ENCODE measurements around the gene IL18RAP.

DNA sequence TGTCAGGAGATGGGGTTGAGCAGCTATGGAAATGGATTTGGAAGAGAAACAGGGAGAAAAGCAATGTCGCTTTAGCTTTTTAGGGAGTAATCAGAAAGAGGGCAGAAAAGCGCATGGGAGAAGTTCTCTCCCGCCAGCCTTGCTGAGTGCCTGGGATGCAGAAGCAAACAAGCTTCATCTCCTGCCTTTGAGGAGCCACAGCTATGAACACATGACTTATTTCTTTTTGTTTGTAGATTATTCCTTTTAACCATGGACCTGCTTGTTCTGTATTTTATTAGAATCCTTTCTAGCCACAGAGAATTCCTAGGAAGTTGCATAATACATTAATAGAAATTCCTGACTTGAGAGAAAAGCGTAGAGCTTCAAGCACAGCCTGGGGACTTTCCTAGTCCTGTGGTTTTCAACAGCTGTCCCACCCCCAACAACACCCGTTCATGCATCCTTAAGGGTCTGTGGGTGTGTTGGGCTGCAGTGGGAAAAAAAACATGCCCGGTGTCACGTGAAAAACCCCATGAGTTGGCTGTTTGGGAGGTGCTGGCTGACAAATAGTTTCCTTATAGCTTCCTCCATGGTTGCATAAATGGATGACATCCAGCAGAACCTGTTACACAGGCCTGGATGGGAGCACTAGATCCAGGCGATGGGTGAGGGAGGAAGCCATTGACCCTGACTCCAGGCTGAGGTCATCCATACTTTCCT lies 65.0 kb downstream of the IL18RAP start:
- TF ChIP-seq SIN3A (IDR thresholded peaks at IDR 0.05; ENCODE audit: borderline replicate concordance, insufficient read depth, low read length) (no peak), TAF1 (IDR thresholded peaks at IDR 0.05; ENCODE audit: borderline replicate concordance, insufficient read depth, low read length) (no peak), POLR2AphosphoS5 (IDR thresholded peaks at IDR 0.05; ENCODE audit: low read depth, low read length) (no peak)
- TF ChIP-seq, protein P1, sequence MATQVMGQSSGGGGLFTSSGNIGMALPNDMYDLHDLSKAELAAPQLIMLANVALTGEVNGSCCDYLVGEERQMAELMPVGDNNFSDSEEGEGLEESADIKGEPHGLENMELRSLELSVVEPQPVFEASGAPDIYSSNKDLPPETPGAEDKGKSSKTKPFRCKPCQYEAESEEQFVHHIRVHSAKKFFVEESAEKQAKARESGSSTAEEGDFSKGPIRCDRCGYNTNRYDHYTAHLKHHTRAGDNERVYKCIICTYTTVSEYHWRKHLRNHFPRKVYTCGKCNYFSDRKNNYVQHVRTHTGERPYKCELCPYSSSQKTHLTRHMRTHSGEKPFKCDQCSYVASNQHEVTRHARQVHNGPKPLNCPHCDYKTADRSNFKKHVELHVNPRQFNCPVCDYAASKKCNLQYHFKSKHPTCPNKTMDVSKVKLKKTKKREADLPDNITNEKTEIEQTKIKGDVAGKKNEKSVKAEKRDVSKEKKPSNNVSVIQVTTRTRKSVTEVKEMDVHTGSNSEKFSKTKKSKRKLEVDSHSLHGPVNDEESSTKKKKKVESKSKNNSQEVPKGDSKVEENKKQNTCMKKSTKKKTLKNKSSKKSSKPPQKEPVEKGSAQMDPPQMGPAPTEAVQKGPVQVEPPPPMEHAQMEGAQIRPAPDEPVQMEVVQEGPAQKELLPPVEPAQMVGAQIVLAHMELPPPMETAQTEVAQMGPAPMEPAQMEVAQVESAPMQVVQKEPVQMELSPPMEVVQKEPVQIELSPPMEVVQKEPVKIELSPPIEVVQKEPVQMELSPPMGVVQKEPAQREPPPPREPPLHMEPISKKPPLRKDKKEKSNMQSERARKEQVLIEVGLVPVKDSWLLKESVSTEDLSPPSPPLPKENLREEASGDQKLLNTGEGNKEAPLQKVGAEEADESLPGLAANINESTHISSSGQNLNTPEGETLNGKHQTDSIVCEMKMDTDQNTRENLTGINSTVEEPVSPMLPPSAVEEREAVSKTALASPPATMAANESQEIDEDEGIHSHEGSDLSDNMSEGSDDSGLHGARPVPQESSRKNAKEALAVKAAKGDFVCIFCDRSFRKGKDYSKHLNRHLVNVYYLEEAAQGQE (IDR thresholded peaks at IDR 0.05; ENCODE audit: insufficient read depth in 1 of 2, low read depth in 2 of 2, low read length in 2 of 2): no peak

All from PFSK-1 (cell line).